Upper lobe of left lung (tissue), 6 donors: ENCODE data around the gene ITPR1. TPM values are rescaled to one million over a fixed set of nuclear protein-coding genes. Genes with fewer than 3 reads are reported as not detected.

Experiments
- ATAC-seq, 2 donors: fragments of 200-7000 bp; cut with Tn5 transposase; one replicate each; pipeline ENCODE4 v1.9.1; 2022; ENCODE audit warnings: mild to moderate bottlenecking in 2 of 2, moderate library complexity in 2 of 2; ENCODE audit not compliant: low FRiP score in 2 of 2
- DNase-seq, 2 donors: peaks; one replicate each; pipeline ENCODE4 v3.0.0-alpha.2; 2019 to 2020
- H3K27ac ChIP-seq, 4 donors: fragments of 200-600 bp; sonication (generic); one replicate each; pipeline ENCODE4 v1.5.1; 2016 to 2019
- H3K27me3 ChIP-seq, 4 donors: fragments of 200-600 bp; sonication (generic); one replicate each; pipeline ENCODE4 v1.5.1; 2017 to 2019
- H3K36me3 ChIP-seq, 4 donors: fragments of 200-600 bp; sonication (generic); one replicate each; pipeline ENCODE4 v1.5.1; 2016 to 2019
- H3K4me1 ChIP-seq, 4 donors: fragments of 200-600 bp; sonication (generic); one replicate each; pipeline ENCODE4 v1.5.1; 2018 to 2019
- H3K4me3 ChIP-seq, 4 donors: fragments of 200-600 bp; sonication (generic); one replicate each; pipeline ENCODE4 v1.5.1; 2017 to 2019; ENCODE audit warnings: mild to moderate bottlenecking in 2 of 4, moderate library complexity in 1 of 4
- H3K9me3 ChIP-seq, 4 donors: fragments of 200-600 bp; sonication (generic); one replicate each; pipeline ENCODE4 v1.5.1; 2018 to 2019
- CTCF ChIP-seq, 6 experiments: fragments of 450-650 bp in 4 of 6; fragments of 200-600 bp in 2 of 6; sonication (generic) in 2 of 6; IDR thresholded peaks; one replicate each; pipeline ENCODE4 v1.5.1; 2016 to 2019; ENCODE audit warnings: antibody characterized with exemption in 6 of 6
- EP300 ChIP-seq, 4 donors: sonication (generic); formaldehyde crosslinking; IDR thresholded peaks; one replicate each; pipeline ENCODE4 v1.5.1; 2017; ENCODE audit warnings: antibody characterized with exemption in 4 of 4, control low read depth in 2 of 4
- POLR2A ChIP-seq, 4 donors: fragments of 450-650 bp; IDR thresholded peaks; one replicate each; pipeline ENCODE4 v1.5.1; 2016 to 2017; ENCODE audit warnings: antibody characterized with exemption in 4 of 4, mild to moderate bottlenecking in 2 of 4
- POLR2AphosphoS5 ChIP-seq, 2 donors: sonication (generic); formaldehyde crosslinking; IDR thresholded peaks; one replicate each; pipeline ENCODE4 v1.5.1; 2017; ENCODE audit warnings: antibody characterized with exemption in 2 of 2
- WGBS, 2 donors: methylation state at CpG; one replicate each; pipeline ENCODE4 v1.1.5; 2017 to 2018; 5-methylcytosine and 5-hydroxymethylcytosine counted together
- total RNA-seq, 6 donors: library from RNA; depleted of rRNA in 4 of 6; stranded (reverse); fragments of >200 nt in 4 of 6; gene quantifications; one replicate each; pipeline versions ENCODE4 v1.1.0 to v1.2.1, GENCODE V29; 2016 to 2021
- donor health status: DM: no; HTN: no; CAD: no; lungs with moderate emphysema.
- donor health status: DM: no; HTN: yes; CAD: no; lungs with severe emphysema.

Gene ITPR1
- total RNA-seq, 6 donors from 2014 or later: 55.5 to 136 (median 66.2) TPM

- peaks cover 8 to 67% (median 20%) of the 10 kb centered on the region in 4 donors for H3K36me3 ChIP-seq
- H3K27ac ChIP-seq: peak overlapping the region in 2 of 4 donors; percentile 1 to 21
Observed at GRCh38 chr3:4687167-4687566, 194.0 kb downstream of the ITPR1 start.

GRCh38 chr3:4687596-4687995, 194.4 kb downstream of the ITPR1 start:
- Histone ChIP-seq H3K4me3 (no peak overlapping the region), H3K9me3 (peaks cover 0 to 4% (median 0%) of the 10 kb centered on the region in 4 donors), H3K27ac (peak overlapping the region in 1 of 4 donors; percentile 1), H3K4me1 (peaks cover 0 to 4% (median 0%) of the 10 kb centered on the region in 4 donors), H3K27me3 (no peaks in the 10 kb centered on the region), H3K36me3 (peaks cover 8 to 69% (median 20%) of the 10 kb centered on the region in 4 donors)
- DNase-seq (no peak), ATAC-seq (no peak)
- TF ChIP-seq POLR2A (IDR thresholded peaks at IDR 0.05): no peak
- TF ChIP-seq EP300 (IDR thresholded peaks at IDR 0.05): no peak
- no peak for TF ChIP-seq POLR2AphosphoS5 (IDR thresholded peaks at IDR 0.05)
- no peak for TF ChIP-seq CTCF (IDR thresholded peaks at IDR 0.05)
- 86 to 95% methylated on average over 5 of the region's 5 CpGs for WGBS, 2 donors

More at GRCh38 chr3:4687167-4687566, 194.0 kb downstream of the ITPR1 start:
- ATAC-seq: peak in 1 of 2 donors; percentile 56
- 54 to 56% methylated on average over 4 of the region's 4 CpGs for WGBS, 2 donors
- Histone ChIP-seq H3K9me3 (peaks cover 0 to 4% (median 0%) of the 10 kb centered on the region in 4 donors), H3K4me3 (no peak overlapping the region), H3K27me3 (no peaks in the 10 kb centered on the region), H3K4me1 (peaks cover 0 to 4% (median 0%) of the 10 kb centered on the region in 4 donors)
- no peak for DNase-seq
- no peak for TF ChIP-seq CTCF (IDR thresholded peaks at IDR 0.05)
- TF ChIP-seq EP300 (IDR thresholded peaks at IDR 0.05): peak in 1 of 4 donors; percentile 74

- no peaks in the 10 kb centered on the region for H3K27me3 ChIP-seq
- peaks cover 0 to 4% (median 0%) of the 10 kb centered on the region in 4 donors for H3K4me1 ChIP-seq
- H3K4me3 ChIP-seq: no peak overlapping the region
- DNase-seq (no peak), ATAC-seq (no peak)
- TF ChIP-seq POLR2AphosphoS5 (IDR thresholded peaks at IDR 0.05): no peak
- TF ChIP-seq POLR2A (IDR thresholded peaks at IDR 0.05): no peak
- TF ChIP-seq EP300 (IDR thresholded peaks at IDR 0.05): no peak
- TF ChIP-seq CTCF (IDR thresholded peaks at IDR 0.05): no peak
- H3K9me3 ChIP-seq: peaks cover 0 to 4% (median 0%) of the 10 kb centered on the region in 4 donors
- H3K36me3 ChIP-seq: peaks cover 8 to 71% (median 19%) of the 10 kb centered on the region in 4 donors
- 84 to 86% methylated on average over 4 of the region's 4 CpGs for WGBS, 2 donors
- no peak overlapping the region for H3K27ac ChIP-seq
Observed at GRCh38 chr3:4688411-4688810, 195.3 kb downstream of the ITPR1 start.

GRCh38 chr3:4689021-4689420, 195.9 kb downstream of the ITPR1 start:
- no peaks in the 10 kb centered on the region for H3K27me3 ChIP-seq
- peaks cover 8 to 70% (median 18%) of the 10 kb centered on the region in 4 donors for H3K36me3 ChIP-seq
- peaks cover 0 to 4% (median 0%) of the 10 kb centered on the region in 4 donors for H3K9me3 ChIP-seq
- no peak for TF ChIP-seq POLR2AphosphoS5 (IDR thresholded peaks at IDR 0.05)
- TF ChIP-seq CTCF (IDR thresholded peaks at IDR 0.05): no peak
- no peak for TF ChIP-seq POLR2A (IDR thresholded peaks at IDR 0.05)
- no peak for TF ChIP-seq EP300 (IDR thresholded peaks at IDR 0.05)
- H3K27ac ChIP-seq: no peak overlapping the region
- DNase-seq (no peak), ATAC-seq (no peak)
- no peak overlapping the region for H3K4me3 ChIP-seq
- H3K4me1 ChIP-seq: peaks cover 0 to 4% (median 0%) of the 10 kb centered on the region in 4 donors

GRCh38 chr3:4690277-4690676, 197.1 kb downstream of the ITPR1 start:
- Histone ChIP-seq H3K27ac (no peak overlapping the region), H3K36me3 (peaks cover under 1 to 64% (median 15%) of the 10 kb centered on the region in 4 donors), H3K9me3 (peaks cover 0 to 4% (median 0%) of the 10 kb centered on the region in 4 donors), H3K4me3 (no peak overlapping the region), H3K4me1 (peaks cover 0 to 5% (median 0%) of the 10 kb centered on the region in 4 donors), H3K27me3 (no peaks in the 10 kb centered on the region)
- ATAC-seq: no peak
- no peak for DNase-seq
- no peak for TF ChIP-seq POLR2A (IDR thresholded peaks at IDR 0.05)
- no peak for TF ChIP-seq POLR2AphosphoS5 (IDR thresholded peaks at IDR 0.05)
- no peak for TF ChIP-seq EP300 (IDR thresholded peaks at IDR 0.05)
- no peak for TF ChIP-seq CTCF (IDR thresholded peaks at IDR 0.05)
- 96 to 97% methylated on average over 1 of the region's 1 CpG for WGBS, 2 donors
